ENCODE measurements around the gene TDG. TPM values are rescaled to one million over a fixed set of nuclear protein-coding genes. Genes with fewer than 3 reads are reported as not detected.
A peak's percentile ranks its signal among the peaks of the same experiment; 100 is the strongest.

TDG gene
- total RNA-seq, 2 donors from 2014 or later, result 17.4 to 17.6 TPM

DNA sequence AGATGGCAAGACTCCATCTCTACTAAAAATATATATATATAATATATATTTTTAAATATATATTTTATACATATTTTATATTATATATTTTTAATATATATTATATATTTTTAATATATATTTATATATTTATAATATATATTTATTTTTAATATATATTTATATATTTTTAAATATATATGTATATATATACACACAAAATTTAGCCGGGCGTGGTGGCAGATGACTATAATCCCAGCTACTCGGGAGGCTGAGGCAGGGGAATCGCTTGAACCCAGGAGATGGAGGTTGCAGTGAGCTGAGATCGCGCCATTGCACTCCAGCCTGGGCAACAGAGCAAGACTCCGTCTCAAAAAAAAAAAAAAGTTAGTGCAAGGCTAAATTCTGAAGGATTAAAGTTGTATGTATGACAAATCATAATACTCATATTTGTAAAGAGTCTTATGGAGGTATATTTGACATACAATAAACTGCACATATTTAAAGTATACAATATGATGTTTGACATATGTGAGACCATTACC lies 7.7 kb upstream of the TDG start:
- DNase-seq (ENCODE audit: low spot score), result no peak
- intact Hi-C loops (cut with DNase I), result no loop called here

DNA sequence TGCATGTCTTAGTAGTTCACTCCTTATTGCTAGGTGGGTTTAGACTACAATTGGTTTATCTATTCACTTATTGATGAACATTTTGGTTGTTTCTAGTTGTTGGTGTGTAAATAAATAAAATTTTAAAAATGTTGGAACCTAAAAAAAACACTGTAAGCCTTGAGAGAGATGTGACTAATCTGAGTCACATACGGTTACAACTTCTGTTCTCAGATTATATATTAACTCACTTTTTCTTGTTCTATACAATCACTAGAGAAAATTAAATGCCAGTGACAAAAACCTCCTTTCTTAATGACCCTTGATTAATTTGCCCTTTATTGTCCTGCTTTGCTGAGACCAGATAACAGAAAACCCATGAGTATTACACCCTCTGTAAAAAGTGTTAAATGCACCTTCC lies 7.1 kb upstream of the TDG start:
- intact Hi-C loops (cut with DNase I), result no loop called here
- DNase-seq (ENCODE audit: low spot score), result no peak

DNA sequence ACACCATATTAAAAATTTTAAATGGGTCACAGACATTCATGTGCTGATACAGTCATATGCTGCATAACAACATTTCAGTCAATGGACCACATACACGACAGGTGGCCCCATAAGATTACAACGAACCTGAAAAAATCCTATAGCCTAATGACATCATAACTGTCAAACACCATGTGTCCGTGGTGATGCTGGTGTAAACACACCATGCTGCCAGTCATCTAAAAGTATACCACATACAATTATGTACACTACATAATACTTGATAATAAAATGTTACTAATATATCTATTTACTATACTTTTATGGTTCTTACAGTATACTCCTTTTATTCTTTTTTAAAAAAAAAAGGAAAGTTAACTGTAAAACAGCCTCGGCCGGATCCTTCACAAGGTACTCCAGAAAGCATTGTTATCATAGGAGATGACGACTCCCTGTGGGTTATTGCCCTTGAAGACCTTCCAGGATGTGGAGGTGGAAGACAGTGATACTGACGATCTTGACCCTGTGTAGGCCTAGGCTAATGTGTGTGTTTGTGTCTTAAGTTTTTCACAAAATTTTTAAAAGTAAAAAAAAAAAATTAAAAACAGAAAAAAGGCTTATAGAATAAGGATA lies 5.0 kb upstream of the TDG start:
- intact Hi-C loops (cut with DNase I), result loop anchor here in 1 of 2 donors (10.0 kb wide), 1 partner anchor 104 kb away; the partner anchor contains the start of gene HCFC2
- no peak for DNase-seq (ENCODE audit: low spot score)

DNA sequence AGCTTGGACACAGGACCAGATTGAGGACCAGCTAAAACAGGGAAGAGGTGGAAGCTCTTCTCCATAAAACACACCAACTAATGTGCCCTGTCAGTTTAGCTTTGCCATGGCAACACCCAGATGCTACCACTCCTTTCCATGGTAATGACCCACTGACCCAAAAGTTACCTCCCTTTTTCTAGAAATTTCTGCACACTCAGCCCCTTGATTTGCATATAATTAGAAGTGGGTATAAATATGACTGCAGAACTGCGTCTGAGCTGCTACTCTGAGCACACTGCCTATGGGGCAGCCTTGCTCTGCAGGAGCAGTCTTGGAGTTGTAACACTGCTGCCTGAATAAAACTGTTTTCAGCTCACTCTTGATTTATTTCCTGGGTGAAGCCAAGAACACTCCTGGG lies 3.2 kb upstream of the TDG start:
- no peak for DNase-seq (ENCODE audit: low spot score)

DNA sequence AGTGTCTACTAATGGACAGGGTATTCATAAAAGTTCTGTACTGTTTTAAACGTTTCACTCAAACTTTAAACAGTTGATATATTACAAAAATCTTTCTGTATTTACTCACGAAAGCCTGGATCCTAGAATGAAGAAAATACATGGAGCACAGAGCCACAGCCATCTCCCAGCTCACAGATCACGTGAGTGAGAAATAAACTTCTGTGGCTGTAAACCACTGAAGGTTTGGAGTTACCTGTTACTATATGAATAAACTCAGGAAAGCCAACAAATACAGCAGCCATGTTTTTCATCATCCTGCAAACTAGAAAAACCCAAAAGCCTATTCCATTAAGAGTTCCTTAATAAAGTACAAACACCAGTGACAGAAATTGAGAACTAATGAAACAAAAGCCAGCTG lies 867 bp upstream of the TDG start:
- intact Hi-C loops (cut with DNase I), result loop anchor here in 1 of 2 donors (10.0 kb wide), 1 partner anchor 100 kb away; the partner anchor contains the start of gene HCFC2
- no peak for DNase-seq (ENCODE audit: low spot score)

More for the DNA sequence above, 3.2 kb upstream of the TDG start:
- intact Hi-C loops (cut with DNase I), result loop anchor here in 1 of 2 donors (10.0 kb wide), 1 partner anchor 102 kb away; the partner anchor contains the start of gene HCFC2

DNA sequence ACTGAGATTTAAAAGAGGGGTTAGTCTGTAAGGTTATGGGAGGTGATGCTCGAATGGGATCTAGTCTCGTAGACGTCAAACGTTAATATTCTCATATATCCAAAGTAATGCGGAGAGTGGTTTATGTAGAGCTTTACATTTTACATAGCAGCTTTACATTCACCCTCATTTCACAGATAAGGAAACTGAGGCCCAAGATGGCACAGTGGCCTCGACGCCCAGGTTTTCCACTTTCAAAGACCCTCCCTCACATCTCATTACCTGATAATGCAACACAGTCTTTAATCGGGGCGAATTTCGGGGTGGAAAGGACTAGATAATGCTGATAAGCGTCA lies 450 bp upstream of the TDG start:
- intact Hi-C loops (cut with DNase I), result loop anchor here in 1 of 2 donors (10.0 kb wide), 1 partner anchor 100 kb away; the partner anchor contains the start of gene HCFC2
- DNase-seq (ENCODE audit: low spot score), result no peak

DNA sequence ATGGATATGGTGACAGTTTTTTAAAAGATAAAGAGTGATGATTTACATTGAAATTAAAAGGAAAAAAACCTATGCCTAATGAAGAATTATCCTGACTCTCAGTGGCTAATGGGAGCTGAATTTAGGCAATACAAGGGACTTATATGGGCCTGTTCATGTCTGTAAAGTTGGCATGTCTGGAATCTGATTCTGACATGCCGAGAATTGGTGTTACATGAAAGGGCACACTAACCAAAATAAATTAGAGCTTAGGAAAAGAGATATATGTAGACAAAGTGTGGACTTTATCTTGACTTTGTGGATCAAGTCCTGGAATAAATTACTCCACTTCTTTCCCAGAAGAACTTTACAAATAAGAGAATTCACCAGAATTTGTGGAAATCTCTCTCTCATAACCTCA lies 1.1 kb downstream of the TDG start:
- DNase-seq (ENCODE audit: low spot score), result no peak
- intact Hi-C loops (cut with DNase I), result loop anchor here in 1 of 2 donors (10.0 kb wide), 1 partner anchor 98 kb away; the partner anchor contains the start of gene HCFC2

DNA sequence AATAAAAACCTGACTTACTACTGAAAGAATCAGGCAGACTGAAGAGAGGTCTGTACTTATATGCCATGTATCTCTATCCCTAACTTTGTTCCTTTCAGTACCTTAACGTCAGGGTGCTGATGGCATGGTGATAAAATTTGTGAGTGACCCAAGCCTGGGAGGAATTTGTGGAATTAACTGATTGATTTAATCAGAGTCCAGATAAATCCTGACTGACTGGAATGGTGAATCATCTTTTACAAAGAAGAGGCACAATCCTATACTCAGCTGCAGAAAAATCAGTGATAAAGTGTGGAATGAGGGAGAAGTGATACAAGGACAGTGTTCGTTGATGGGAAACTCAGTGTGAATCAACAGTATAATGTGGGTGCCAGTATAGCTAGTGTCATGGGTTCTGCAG lies 3.7 kb downstream of the TDG start:
- intact Hi-C loops (cut with DNase I), result loop anchor here in 1 of 2 donors (10.0 kb wide), 1 partner anchor 95 kb away; the partner anchor contains the start of gene HCFC2

DNA sequence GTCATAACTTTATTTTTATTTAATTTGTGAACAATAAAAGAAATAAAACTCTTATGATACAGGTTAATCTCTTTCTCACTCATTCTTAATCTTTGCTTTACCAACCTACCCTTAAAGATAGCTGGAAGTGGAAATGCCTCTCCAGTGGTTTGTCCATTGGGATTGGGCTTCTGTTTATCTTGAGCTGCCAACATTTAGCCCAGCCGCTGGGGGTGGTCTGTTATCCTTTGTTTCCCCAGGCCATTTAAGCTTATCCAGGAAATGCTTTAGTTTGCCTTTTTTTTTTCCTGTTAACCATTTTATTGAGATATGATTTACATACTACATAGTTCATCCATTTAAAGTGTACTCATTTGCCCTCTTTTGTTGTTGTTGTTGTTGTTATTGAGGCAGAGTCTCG lies 8.2 kb downstream of the TDG start:
- intact Hi-C loops (cut with DNase I), result no loop called here
- DNase-seq (ENCODE audit: low spot score), result no peak

More for the DNA sequence above, 3.7 kb downstream of the TDG start:
- no peak for DNase-seq (ENCODE audit: low spot score)

DNA sequence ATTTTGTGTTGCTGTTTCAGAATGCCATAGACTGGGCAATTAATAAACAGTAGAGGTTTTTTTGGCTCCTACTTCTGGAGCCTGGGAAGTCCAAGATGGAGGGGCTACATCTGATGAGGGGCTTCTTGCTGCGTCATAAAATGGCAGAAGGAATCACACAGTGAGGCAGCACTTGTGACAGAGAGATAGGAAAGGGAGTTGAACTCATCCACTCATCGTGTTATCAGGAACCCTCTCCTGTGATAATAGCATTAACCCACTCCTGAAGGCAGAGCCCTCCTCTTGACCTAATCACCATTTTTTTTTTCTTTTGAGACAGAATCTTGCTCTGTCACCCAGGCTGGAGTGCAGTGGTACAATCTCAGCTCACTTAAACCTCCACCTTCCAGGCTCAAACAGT lies 9.7 kb downstream of the TDG start:
- intact Hi-C loops (cut with DNase I), result no loop called here
- no peak for DNase-seq (ENCODE audit: low spot score)

DNA sequence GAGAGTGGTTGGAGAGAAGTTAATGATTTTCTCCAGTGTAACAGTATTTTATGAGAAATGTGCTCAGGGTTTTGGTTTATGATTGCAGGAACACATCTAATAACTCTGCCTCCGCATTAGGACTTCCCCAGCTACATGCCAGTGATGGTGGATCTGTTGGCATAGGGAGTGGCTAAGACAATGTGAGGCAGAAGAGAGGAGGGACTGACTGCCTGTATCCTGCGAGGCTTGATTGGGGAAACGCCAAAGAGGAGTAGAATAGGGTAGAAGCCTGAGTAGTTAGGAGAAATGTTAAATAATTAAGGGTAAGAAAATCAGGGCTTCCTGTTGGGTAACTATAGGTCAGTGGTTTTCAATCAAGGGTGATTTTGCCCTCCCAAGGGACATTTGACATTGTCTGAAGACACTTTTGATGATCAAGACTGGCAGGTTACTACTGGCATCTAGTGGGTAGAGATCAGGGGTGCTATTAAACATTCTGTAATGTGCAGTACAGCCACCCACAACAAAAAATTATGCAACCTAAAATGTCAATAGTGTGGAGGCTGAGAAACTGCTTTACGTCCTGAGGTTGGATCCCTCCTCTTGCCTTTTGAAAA lies 12.8 kb downstream of the TDG start:
- intact Hi-C loops (cut with DNase I), result no loop called here
- DNase-seq (ENCODE audit: low spot score), result no peak

DNA sequence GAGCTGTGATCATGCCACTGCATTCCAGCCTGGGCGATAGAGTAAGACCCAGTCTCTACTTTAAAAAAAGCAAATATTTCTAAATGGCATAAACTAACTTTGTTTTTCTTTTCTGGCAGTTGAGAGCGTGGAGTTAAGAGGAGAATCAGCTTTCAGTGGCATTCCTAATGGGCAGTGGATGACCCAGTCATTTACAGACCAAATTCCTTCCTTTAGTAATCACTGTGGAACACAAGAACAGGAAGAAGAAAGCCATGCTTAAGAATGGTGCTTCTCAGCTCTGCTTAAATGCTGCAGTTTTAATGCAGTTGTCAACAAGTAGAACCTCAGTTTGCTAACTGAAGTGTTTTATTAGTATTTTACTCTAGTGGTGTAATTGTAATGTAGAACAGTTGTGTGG lies 21.2 kb downstream of the TDG start:
- intact Hi-C loops (cut with DNase I), result no loop called here
- no peak for DNase-seq (ENCODE audit: low spot score)

DNA sequence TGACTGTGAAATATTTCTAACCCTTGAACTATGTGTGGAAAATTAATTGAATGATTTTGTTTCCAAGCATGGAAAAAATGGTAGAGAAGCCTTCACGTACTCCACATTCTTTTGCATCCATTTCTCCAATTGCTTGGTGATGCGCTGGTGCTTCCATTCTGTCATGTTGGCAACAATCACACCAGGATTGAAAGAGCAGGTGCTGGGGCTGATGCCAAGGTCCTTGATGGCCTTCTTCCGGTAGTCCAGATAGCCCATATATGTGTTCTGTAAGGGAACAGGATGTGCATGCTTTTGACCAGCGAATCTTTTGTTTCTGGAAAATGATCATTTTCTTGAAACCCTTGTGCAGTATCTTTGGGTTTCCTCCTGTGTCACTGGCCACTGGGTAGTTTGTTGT lies 28.6 kb downstream of the TDG start:
- intact Hi-C loops (cut with DNase I), result no loop called here
- DNase-seq (ENCODE audit: low spot score), result no peak

DNA sequence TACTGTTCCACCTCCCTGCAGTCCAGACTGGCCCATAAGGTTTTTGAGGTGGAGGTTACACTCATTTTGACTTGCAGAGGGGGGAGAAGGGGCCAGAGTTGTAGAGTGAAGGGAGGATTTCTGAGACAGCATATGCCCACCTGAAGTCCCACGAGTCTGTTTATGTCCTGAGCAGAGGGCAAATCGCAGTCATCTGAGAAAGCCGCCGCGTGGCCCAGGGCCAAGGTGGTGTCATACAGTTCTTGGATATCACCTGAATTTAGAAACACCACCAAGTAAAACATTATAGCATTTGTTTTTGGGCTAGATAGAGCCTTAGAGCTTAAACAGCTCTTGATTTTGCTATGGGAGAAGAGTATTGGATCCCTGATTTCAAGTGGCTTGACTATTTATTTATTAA lies 30.9 kb downstream of the TDG start:
- intact Hi-C loops (cut with DNase I), result no loop called here
- no peak for DNase-seq (ENCODE audit: low spot score)

DNA sequence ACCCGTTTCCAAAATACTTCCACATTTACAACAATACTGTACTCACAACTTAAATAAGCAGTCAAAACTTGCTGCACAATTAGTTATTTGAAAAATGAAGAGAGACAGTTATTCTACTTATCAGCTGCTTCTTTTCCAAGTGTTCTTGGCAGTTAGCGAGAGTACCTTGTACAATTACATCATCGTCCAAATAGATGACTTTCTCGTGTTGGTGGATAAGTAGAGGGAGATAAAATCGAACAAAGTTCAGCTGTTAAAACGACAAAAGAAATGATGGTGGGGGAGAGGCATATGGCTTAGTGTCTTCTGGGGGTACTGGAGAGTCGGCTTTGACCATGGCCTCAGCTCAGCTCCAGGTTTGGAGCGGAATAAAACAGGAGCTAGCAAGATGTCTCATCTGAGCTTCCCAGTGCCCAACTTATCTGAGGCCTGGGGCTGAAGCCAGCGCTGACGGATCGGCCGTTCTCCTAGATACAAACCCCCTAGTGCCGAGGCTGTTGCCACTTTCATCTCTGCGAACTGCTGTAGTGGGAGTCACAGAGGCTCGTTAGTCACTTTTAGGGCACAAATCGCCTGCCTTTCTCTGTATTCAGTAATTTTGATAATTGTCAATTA lies 31.7 kb downstream of the TDG start:
- DNase-seq (ENCODE audit: low spot score), result peak; percentile 83
- intact Hi-C loops (cut with DNase I), result no loop called here

DNA sequence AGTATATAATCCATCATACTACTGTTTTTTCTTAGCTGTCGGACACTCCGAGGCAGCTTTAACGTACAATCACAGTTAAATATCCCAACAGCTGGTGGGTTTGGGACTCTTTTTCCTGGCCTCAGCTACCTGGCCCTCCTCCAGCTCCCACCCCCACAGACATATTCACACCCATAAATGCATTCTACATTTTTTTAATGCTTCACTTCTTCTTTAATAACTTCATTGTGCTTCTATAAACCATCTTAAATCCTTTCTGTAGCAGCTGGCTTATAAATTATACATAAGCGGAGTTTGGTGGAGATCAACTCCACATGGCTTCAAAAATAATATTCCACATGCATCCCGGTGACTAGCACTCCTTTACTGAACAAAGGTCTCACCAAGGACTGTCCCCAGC lies 33.3 kb downstream of the TDG start:
- DNase-seq (ENCODE audit: low spot score), result no peak
- intact Hi-C loops (cut with DNase I), result no loop called here

DNA sequence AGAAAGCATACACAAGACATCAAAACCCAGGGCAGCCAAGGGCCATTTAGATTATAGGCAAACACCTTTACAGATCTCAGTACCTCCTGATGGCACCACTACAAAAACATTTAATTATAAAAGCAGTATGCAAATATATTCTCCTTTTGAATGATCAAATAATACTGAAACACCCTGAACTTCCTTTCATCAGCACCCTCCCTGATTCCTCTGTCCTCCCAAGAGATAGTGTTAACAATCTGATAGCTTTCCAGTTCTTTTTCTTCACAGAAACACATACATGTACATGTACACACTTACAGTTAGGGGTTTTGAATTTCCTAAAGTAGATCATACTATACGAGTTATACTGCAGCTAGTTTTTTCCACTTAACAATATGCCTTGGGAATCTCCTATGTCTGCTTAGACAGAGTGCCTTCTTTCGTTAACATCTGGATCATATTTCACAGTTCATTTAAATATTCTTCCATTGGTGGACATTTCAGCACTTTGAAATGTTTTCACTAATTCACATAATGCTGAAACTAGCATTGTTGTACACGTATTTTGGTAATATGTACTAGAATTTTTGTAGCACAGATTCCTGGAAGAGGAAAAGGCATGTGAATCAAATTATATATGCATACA lies 35.2 kb downstream of the TDG start:
- intact Hi-C loops (cut with DNase I), result no loop called here
- DNase-seq (ENCODE audit: low spot score), result no peak

DNA sequence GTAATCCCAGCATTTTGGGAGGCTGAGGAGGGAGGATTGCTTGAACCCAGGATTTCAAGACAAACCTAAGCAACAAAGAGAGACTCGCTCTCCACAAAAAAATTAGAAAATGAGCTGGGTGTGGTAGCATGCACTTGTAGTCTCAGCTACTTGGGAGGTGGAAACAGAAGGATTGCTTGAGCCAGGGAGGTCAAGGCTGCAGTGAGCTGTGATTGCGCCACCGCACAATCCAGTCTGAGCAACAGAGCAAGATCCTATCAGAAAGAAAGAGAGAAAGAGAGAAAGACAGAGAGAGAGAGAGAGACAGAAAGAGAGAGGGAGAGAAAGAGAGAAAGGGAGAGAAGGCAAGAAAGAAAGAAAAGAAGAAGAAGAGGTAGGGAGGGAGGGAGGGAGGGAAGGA lies 37.0 kb downstream of the TDG start:
- intact Hi-C loops (cut with DNase I), result no loop called here
- no peak for DNase-seq (ENCODE audit: low spot score)

DNA sequence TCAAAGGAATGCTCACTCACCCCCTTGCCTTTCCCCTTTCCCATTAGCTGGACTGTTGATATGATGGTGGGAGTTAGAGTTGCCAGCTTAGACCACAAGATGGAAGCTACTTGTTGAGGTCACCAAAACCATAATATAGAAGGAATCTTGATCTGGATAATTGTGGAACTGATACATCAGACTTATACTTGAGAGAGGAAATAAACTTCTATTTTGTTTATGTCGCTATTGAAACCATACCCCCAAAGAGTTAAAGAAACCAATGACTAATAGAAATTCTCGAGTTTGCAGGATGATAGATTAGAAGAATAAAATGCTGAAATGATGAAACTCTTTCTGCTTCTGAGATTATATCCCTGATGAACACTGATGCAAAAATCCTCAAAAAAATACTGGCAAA lies 37.9 kb downstream of the TDG start:
- intact Hi-C loops (cut with DNase I), result no loop called here
- no peak for DNase-seq (ENCODE audit: low spot score)

DNA sequence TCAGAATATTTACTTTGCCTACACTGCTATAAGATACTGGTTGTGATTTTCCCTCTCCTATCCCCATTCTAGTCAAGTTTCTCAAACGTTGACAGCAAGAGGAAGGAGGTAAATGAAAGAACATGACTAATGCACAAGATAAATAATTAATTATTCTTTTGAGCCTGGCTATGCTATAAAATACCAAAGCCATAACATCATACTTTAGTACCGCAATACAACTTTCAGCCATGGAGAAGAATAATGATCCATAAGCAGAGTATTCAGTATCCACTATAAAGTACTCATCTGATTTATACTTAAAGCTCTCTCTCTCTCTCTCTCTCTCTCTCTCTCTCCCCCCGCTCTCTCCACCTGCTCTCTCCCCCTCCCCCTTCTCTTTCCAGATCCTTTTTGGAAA lies 41.3 kb downstream of the TDG start:
- intact Hi-C loops (cut with DNase I), result no loop called here
- DNase-seq (ENCODE audit: low spot score), result no peak

Data from posterior vena cava (tissue), 2 donors.